Glutamatergic neuron (in vitro differentiated cells): ENCODE data around the gene SPAG9. TPM values are rescaled to one million over a fixed set of nuclear protein-coding genes. Genes with fewer than 3 reads are reported as not detected.

ENCODE experiments used
- DNase-seq: peaks from one replicate; pipeline ENCODE4 v3.0.0; 2022
- H3K27ac Mint-ChIP-seq: one replicate; pipeline ENCODE4 v1.8.0; 2020; ENCODE audit warnings: mild to moderate bottlenecking, mixed read lengths, inconsistent platforms; ENCODE audit not compliant: unreplicated experiment
- H3K27me3 Mint-ChIP-seq: one replicate; pipeline ENCODE4 v1.8.0; 2020; ENCODE audit warnings: mild to moderate bottlenecking, moderate library complexity, mixed read lengths, inconsistent platforms; ENCODE audit not compliant: unreplicated experiment
- H3K36me3 Mint-ChIP-seq: one replicate; pipeline ENCODE4 v1.8.0; 2020; ENCODE audit warnings: mild to moderate bottlenecking, mixed read lengths, inconsistent platforms; ENCODE audit not compliant: unreplicated experiment
- H3K4me1 Mint-ChIP-seq: one replicate; pipeline ENCODE4 v1.8.0; 2020; ENCODE audit warnings: mild to moderate bottlenecking, low read depth, mixed read lengths, inconsistent platforms; ENCODE audit not compliant: unreplicated experiment
- H3K4me3 Mint-ChIP-seq: one replicate; pipeline ENCODE4 v1.8.0; 2020; ENCODE audit warnings: mild to moderate bottlenecking, mixed read lengths, inconsistent platforms; ENCODE audit not compliant: unreplicated experiment
- H3K9me3 Mint-ChIP-seq: one replicate; pipeline ENCODE4 v1.8.0; 2020; ENCODE audit warnings: mild to moderate bottlenecking, moderate library complexity, mixed read lengths, inconsistent platforms; ENCODE audit not compliant: unreplicated experiment
- total RNA-seq: library from RNA; stranded (reverse); fragmentation: NEBNext Ultra II Directional; extraction: Animal tissue kit (Norgen Biotek cat#: 25700); gene quantifications from one replicate; pipeline ENCODE4 v1.2.1, GENCODE V29; 2021; ENCODE audit not compliant: unreplicated experiment
- TF ChIP-seq, protein P1 (sequence below): fragments of 200-600 bp; sonication (generic); IDR thresholded peaks from one replicate; pipeline ENCODE4 v1.5.0; 2021; ENCODE audit not compliant: partially characterized antibody, unreplicated experiment

Gene SPAG9
- total RNA-seq, 1 donor from 2014 or later, result 327 TPM

- H3K9me3 Mint-ChIP-seq, result peaks cover 4% of the 10 kb centered on the region
- no peak for DNase-seq
- H3K27me3 Mint-ChIP-seq, result peaks cover 2% of the 10 kb centered on the region
- peak overlapping the region; percentile 38 for H3K27ac Mint-ChIP-seq
- peaks cover 9% of the 10 kb centered on the region for H3K4me1 Mint-ChIP-seq
- H3K4me3 Mint-ChIP-seq, result peak overlapping the region; percentile 21
- no peaks in the 10 kb centered on the region for H3K36me3 Mint-ChIP-seq
- TF ChIP-seq, protein P1, sequence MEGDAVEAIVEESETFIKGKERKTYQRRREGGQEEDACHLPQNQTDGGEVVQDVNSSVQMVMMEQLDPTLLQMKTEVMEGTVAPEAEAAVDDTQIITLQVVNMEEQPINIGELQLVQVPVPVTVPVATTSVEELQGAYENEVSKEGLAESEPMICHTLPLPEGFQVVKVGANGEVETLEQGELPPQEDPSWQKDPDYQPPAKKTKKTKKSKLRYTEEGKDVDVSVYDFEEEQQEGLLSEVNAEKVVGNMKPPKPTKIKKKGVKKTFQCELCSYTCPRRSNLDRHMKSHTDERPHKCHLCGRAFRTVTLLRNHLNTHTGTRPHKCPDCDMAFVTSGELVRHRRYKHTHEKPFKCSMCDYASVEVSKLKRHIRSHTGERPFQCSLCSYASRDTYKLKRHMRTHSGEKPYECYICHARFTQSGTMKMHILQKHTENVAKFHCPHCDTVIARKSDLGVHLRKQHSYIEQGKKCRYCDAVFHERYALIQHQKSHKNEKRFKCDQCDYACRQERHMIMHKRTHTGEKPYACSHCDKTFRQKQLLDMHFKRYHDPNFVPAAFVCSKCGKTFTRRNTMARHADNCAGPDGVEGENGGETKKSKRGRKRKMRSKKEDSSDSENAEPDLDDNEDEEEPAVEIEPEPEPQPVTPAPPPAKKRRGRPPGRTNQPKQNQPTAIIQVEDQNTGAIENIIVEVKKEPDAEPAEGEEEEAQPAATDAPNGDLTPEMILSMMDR, result no peak
Observed at GRCh38 chr17:50961282-50962220, 159.1 kb downstream of the SPAG9 start.

DNA sequence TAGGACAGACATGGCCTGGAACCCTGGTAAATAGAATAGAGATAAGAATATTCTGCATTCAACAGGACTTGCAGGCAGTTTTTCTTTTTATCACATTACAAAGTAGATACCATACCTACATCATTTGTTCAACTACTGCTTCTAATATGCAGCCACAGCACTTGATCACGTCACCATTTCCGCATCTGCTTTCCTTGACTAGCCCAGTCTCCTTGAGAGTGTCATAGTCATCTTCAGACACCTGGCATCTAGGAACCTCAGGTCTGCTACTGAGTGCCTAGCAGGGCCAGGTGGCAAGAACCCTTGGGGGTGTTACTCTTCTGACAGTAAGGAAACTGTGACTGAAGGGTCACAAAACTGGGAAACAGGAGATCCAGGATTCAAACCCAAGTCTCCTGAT, 161.3 kb downstream of the SPAG9 start:
- H3K27ac Mint-ChIP-seq, result no peak overlapping the region
- no peak overlapping the region for H3K4me3 Mint-ChIP-seq
- H3K27me3 Mint-ChIP-seq, result peaks cover 11% of the 10 kb centered on the region
- TF ChIP-seq, protein P1, result no peak
- DNase-seq, result no peak
- peaks cover 24% of the 10 kb centered on the region for H3K4me1 Mint-ChIP-seq
- peaks cover 9% of the 10 kb centered on the region for H3K9me3 Mint-ChIP-seq
- no peaks in the 10 kb centered on the region for H3K36me3 Mint-ChIP-seq

DNA sequence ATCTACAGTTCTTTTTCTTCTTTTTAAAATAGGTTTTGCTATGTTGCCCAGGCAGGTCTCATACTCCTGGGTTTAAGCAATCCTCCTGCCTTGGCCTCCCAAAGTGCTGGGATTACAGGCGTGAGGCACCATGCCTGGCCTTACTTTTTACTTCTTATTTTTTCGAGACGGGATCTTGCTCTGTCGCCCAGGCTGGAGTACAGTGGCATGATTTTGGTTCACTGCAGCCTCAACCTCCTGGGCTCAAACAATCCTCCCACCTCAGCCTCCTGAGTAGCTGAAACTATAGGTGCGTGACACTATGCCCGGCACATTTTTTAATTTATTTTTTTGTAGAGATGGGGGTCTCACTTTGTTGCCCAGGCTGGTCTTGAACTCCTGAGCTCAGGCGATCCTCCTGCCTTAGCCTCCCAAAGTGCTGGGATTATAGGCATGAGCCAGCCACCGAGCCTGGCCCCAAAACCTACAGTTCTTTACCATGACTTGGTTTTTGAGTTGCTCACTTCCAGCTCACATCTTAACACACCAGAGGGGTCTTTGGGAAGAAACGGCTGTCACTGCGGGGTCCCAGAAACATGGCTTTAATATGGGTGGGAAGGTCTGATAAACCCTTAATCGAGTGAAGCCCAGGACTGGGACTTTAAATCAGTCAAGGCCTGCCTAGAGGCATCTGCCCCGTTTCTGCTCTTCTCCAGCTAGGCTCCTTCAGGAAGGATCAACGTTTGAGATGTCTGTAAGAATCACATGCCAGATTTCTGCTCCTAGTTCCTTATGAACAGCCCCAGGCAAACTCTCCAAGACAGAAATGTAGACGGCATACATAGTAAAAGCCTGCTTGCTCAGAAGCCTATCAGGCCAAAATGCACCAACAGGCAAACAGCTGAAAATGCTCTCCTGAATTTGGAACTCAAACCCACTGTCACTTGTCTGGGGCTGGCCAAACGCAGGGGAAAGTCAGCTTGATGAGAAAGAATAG, 162.8 kb downstream of the SPAG9 start:
- Mint-ChIP-seq H3K4me1 (peaks cover 38% of the 10 kb centered on the region), H3K27me3 (peaks cover 19% of the 10 kb centered on the region), H3K4me3 (no peak overlapping the region), H3K36me3 (no peaks in the 10 kb centered on the region), H3K9me3 (peaks cover 19% of the 10 kb centered on the region), H3K27ac (no peak overlapping the region)
- no peak for DNase-seq
- TF ChIP-seq, protein P1, result no peak

DNA sequence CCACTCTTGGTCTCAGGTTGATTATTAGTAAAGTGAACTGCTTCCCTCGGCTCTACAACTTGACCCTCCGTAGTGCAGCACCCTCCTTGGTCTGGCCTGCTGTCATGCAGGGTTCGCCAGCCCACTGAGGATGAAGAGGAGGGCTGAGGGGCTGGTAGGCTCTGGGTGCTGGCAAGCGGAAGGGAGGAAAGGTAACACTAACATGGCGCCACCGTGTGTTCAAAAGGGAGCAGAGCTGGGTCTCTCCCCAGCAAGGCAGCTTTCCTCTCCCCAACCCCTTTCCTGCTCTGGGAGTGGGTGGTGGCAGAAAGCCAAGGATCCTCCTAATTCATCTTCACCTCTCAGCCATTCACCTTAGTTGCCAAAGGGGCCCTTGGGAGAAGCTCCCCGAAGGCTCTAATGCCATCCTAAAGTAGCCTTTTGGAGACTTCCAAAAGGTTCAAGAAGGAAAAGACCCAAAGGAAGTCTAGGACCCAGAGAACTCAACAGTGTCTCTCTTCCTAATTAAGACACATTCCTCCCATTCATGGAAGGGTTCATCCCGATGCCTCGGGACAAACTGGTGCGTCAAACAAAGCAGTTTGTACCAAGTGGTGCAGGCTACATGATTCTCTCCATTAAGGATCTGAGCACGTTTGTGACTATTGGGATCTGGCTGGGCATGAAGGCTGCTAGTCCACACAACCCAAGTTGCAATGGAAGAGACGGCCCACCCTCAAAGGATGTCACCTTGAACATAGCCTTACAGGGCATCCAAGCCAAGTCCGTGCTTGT, 163.7 kb downstream of the SPAG9 start:
- peak overlapping the region; percentile 55 for H3K27ac Mint-ChIP-seq
- TF ChIP-seq, protein P1, result peak; percentile 64
- no peaks in the 10 kb centered on the region for H3K36me3 Mint-ChIP-seq
- H3K27me3 Mint-ChIP-seq, result peaks cover 19% of the 10 kb centered on the region
- peak overlapping the region; percentile 46 for H3K4me3 Mint-ChIP-seq
- H3K9me3 Mint-ChIP-seq, result peaks cover 23% of the 10 kb centered on the region
- peak; percentile 77 for DNase-seq
- H3K4me1 Mint-ChIP-seq, result peaks cover 39% of the 10 kb centered on the region
